Neuron (in vitro differentiated cells): ENCODE data around the gene ATP8B2.
"Not testable (repeated sequence)": the region's sequence is repeated elsewhere in the genome, so short reads cannot be mapped to it uniquely, and the experiment has no call there.

ENCODE experiments used
- H2AFZ ChIP-seq: one replicate; pipeline ENCODE4 v1.6.1; 2013; ENCODE audit warnings: low read depth, mild to moderate bottlenecking, inconsistent platforms, low read length, moderate library complexity
- H3K27me3 ChIP-seq: one replicate; pipeline ENCODE4 v1.6.1; 2013; ENCODE audit warnings: low read length; ENCODE audit not compliant: insufficient read depth
- H3K36me3 ChIP-seq: one replicate; pipeline ENCODE4 v1.6.1; 2013; ENCODE audit warnings: low read length; ENCODE audit not compliant: insufficient read depth
- H3K4me1 ChIP-seq: one replicate; pipeline ENCODE4 v1.6.1; 2013; ENCODE audit warnings: low read length; ENCODE audit not compliant: insufficient read depth
- H3K4me3 ChIP-seq: 2 replicates; pipeline ENCODE4 v1.5.1; 2013; ENCODE audit warnings: mild to moderate bottlenecking, low read length, moderate library complexity
- H3K9me3 ChIP-seq: one replicate; pipeline ENCODE4 v1.6.1; 2013; ENCODE audit warnings: low read length

Gene ATP8B2

GRCh38 chr1:154312229-154313065, 12.9 kb upstream of the ATP8B2 start:
- H3K27me3 ChIP-seq, H2AFZ ChIP-seq, H3K4me1 ChIP-seq, H3K4me3 ChIP-seq, H3K9me3 ChIP-seq, H3K36me3 ChIP-seq: not testable (repeated sequence)

- H3K9me3 ChIP-seq, result peaks cover 2% of the 10 kb centered on the region
- H3K27me3 ChIP-seq, result no peaks in the 10 kb centered on the region
- H3K4me1 ChIP-seq, result no peaks in the 10 kb centered on the region
- no peak overlapping the region for H2AFZ ChIP-seq
- no peaks in the 10 kb centered on the region for H3K36me3 ChIP-seq
- H3K4me3 ChIP-seq, result no peak overlapping the region
Observed at GRCh38 chr1:154313066-154313356, 12.3 kb upstream of the ATP8B2 start.

GRCh38 chr1:154314226-154314625, 11.1 kb upstream of the ATP8B2 start:
- not testable (repeated sequence) for H3K4me3 ChIP-seq, H3K9me3 ChIP-seq, H3K36me3 ChIP-seq, H3K27me3 ChIP-seq, H2AFZ ChIP-seq, H3K4me1 ChIP-seq

GRCh38 chr1:154316704-154317103, 8.6 kb upstream of the ATP8B2 start:
- no peaks in the 10 kb centered on the region for H3K27me3 ChIP-seq
- peaks cover 2% of the 10 kb centered on the region for H3K9me3 ChIP-seq
- no peak overlapping the region for H3K4me3 ChIP-seq
- no peak overlapping the region for H2AFZ ChIP-seq
- no peaks in the 10 kb centered on the region for H3K4me1 ChIP-seq
- no peaks in the 10 kb centered on the region for H3K36me3 ChIP-seq

- no peaks in the 10 kb centered on the region for H3K4me1 ChIP-seq
- no peak overlapping the region for H3K4me3 ChIP-seq
- no peak overlapping the region for H2AFZ ChIP-seq
- peaks cover 2% of the 10 kb centered on the region for H3K9me3 ChIP-seq
- no peaks in the 10 kb centered on the region for H3K36me3 ChIP-seq
- peaks cover 5% of the 10 kb centered on the region for H3K27me3 ChIP-seq
Observed at GRCh38 chr1:154318386-154318785, 6.9 kb upstream of the ATP8B2 start.

- H3K4me1 ChIP-seq, result peaks cover 3% of the 10 kb centered on the region
- peaks cover 9% of the 10 kb centered on the region for H3K27me3 ChIP-seq
- peaks cover 2% of the 10 kb centered on the region for H3K9me3 ChIP-seq
- no peaks in the 10 kb centered on the region for H3K36me3 ChIP-seq
- H3K4me3 ChIP-seq, result no peak within 1 kb of the TSS
- no peak within 1 kb of the TSS for H2AFZ ChIP-seq
Observed at GRCh38 chr1:154320882-154321608, 4.3 kb upstream of the ATP8B2 start, which contains the start of gene AQP10. Gene AQP10 (plus strand): TSS chr1:154321093. CDS start chr1:154321156, 63 bp downstream.

GRCh38 chr1:154321609-154321934, 3.8 kb upstream of the ATP8B2 start:
- not testable (repeated sequence) for H3K9me3 ChIP-seq, H3K27me3 ChIP-seq, H3K4me1 ChIP-seq, H3K4me3 ChIP-seq, H3K36me3 ChIP-seq, H2AFZ ChIP-seq

- peaks cover 9% of the 10 kb centered on the region for H3K27me3 ChIP-seq
- no peaks in the 10 kb centered on the region for H3K9me3 ChIP-seq
- H2AFZ ChIP-seq, result no peak overlapping the region
- no peak overlapping the region for H3K4me3 ChIP-seq
- no peaks in the 10 kb centered on the region for H3K36me3 ChIP-seq
- H3K4me1 ChIP-seq, result peaks cover 17% of the 10 kb centered on the region
Observed at GRCh38 chr1:154323493-154323892, 1.8 kb upstream of the ATP8B2 start.

GRCh38 chr1:154324241-154324640, 1.1 kb upstream of the ATP8B2 start:
- Histone ChIP-seq H3K4me1 (peaks cover 17% of the 10 kb centered on the region), H3K27me3 (peaks cover 9% of the 10 kb centered on the region), H3K36me3 (no peaks in the 10 kb centered on the region), H3K4me3 (peak overlapping the region; percentile 95), H3K9me3 (no peaks in the 10 kb centered on the region), H2AFZ (peak overlapping the region; percentile 94)

GRCh38 chr1:154325583-154326545, 539 bp downstream of the ATP8B2 start:
- H3K4me3 ChIP-seq, result peak overlapping the region; percentile 95
- peaks cover 26% of the 10 kb centered on the region for H3K4me1 ChIP-seq
- H2AFZ ChIP-seq, result peak overlapping the region; percentile 90
- no peaks in the 10 kb centered on the region for H3K9me3 ChIP-seq
- H3K36me3 ChIP-seq, result peaks cover 10% of the 10 kb centered on the region
- peaks cover 9% of the 10 kb centered on the region for H3K27me3 ChIP-seq

- H3K4me1 ChIP-seq, result peaks cover 26% of the 10 kb centered on the region
- H3K9me3 ChIP-seq, result no peaks in the 10 kb centered on the region
- peak overlapping the region; percentile 95 for H3K4me3 ChIP-seq
- H3K36me3 ChIP-seq, result peaks cover 19% of the 10 kb centered on the region
- H3K27me3 ChIP-seq, result peaks cover 9% of the 10 kb centered on the region
- H2AFZ ChIP-seq, result no peak overlapping the region
Observed at GRCh38 chr1:154326546-154327465, 1.5 kb downstream of the ATP8B2 start.
